ENCODE results near the gene TEX26. TPM values are rescaled to one million over a fixed set of nuclear protein-coding genes. Genes with fewer than 3 reads are reported as not detected.

TEX26 gene
- total RNA-seq, 1 donor from 2014 or later: not detected

- no peak overlapping the region for H3K27ac Mint-ChIP-seq (ENCODE audit: unreplicated experiment)
- H3K4me3 Mint-ChIP-seq (ENCODE audit: unreplicated experiment): no peak overlapping the region
- DNase-seq (ENCODE audit: low spot score): no peak
- H3K27me3 Mint-ChIP-seq (ENCODE audit: unreplicated experiment): peaks cover 3% of the 10 kb centered on the region
- no peaks in the 10 kb centered on the region for H3K36me3 Mint-ChIP-seq (ENCODE audit: low read depth, unreplicated experiment)
- no peaks in the 10 kb centered on the region for H3K9me3 Mint-ChIP-seq (ENCODE audit: unreplicated experiment)
- no peaks in the 10 kb centered on the region for H3K4me1 Mint-ChIP-seq (ENCODE audit: unreplicated experiment)
- no peak for TF ChIP-seq CTCF (IDR thresholded peaks at IDR 0.05; ENCODE audit: unreplicated experiment)
These were observed 27.2 kb downstream of the TEX26 start for GRCh38 chr13:30959678-30960077.

GRCh38 chr13:30963791-30964190 lies 31.3 kb downstream of the TEX26 start:
- H3K4me1 Mint-ChIP-seq (ENCODE audit: unreplicated experiment): no peaks in the 10 kb centered on the region
- no peak for TF ChIP-seq CTCF (IDR thresholded peaks at IDR 0.05; ENCODE audit: unreplicated experiment)
- no peaks in the 10 kb centered on the region for H3K27me3 Mint-ChIP-seq (ENCODE audit: unreplicated experiment)
- DNase-seq (ENCODE audit: low spot score): no peak
- no peak overlapping the region for H3K4me3 Mint-ChIP-seq (ENCODE audit: unreplicated experiment)
- H3K27ac Mint-ChIP-seq (ENCODE audit: unreplicated experiment): no peak overlapping the region
- peaks cover 3% of the 10 kb centered on the region for H3K9me3 Mint-ChIP-seq (ENCODE audit: unreplicated experiment)
- no peaks in the 10 kb centered on the region for H3K36me3 Mint-ChIP-seq (ENCODE audit: low read depth, unreplicated experiment)

GRCh38 chr13:30965380-30965779 lies 32.9 kb downstream of the TEX26 start:
- DNase-seq (ENCODE audit: low spot score): no peak
- peaks cover 1% of the 10 kb centered on the region for H3K27me3 Mint-ChIP-seq (ENCODE audit: unreplicated experiment)
- peaks cover 2% of the 10 kb centered on the region for H3K4me1 Mint-ChIP-seq (ENCODE audit: unreplicated experiment)
- no peak overlapping the region for H3K4me3 Mint-ChIP-seq (ENCODE audit: unreplicated experiment)
- H3K9me3 Mint-ChIP-seq (ENCODE audit: unreplicated experiment): peaks cover 3% of the 10 kb centered on the region
- TF ChIP-seq CTCF (IDR thresholded peaks at IDR 0.05; ENCODE audit: unreplicated experiment): no peak
- H3K36me3 Mint-ChIP-seq (ENCODE audit: low read depth, unreplicated experiment): no peaks in the 10 kb centered on the region
- no peak overlapping the region for H3K27ac Mint-ChIP-seq (ENCODE audit: unreplicated experiment)

- peaks cover 3% of the 10 kb centered on the region for H3K9me3 Mint-ChIP-seq (ENCODE audit: unreplicated experiment)
- peaks cover 1% of the 10 kb centered on the region for H3K27me3 Mint-ChIP-seq (ENCODE audit: unreplicated experiment)
- H3K4me1 Mint-ChIP-seq (ENCODE audit: unreplicated experiment): peaks cover 2% of the 10 kb centered on the region
- H3K36me3 Mint-ChIP-seq (ENCODE audit: low read depth, unreplicated experiment): no peaks in the 10 kb centered on the region
- TF ChIP-seq CTCF (IDR thresholded peaks at IDR 0.05; ENCODE audit: unreplicated experiment): no peak
- no peak overlapping the region for H3K4me3 Mint-ChIP-seq (ENCODE audit: unreplicated experiment)
- no peak for DNase-seq (ENCODE audit: low spot score)
- no peak overlapping the region for H3K27ac Mint-ChIP-seq (ENCODE audit: unreplicated experiment)
These were observed 33.6 kb downstream of the TEX26 start for GRCh38 chr13:30966101-30966500.

GRCh38 chr13:30968846-30969245 lies 36.4 kb downstream of the TEX26 start:
- Mint-ChIP-seq H3K4me1 (ENCODE audit: unreplicated experiment) (peaks cover 2% of the 10 kb centered on the region), H3K27ac (ENCODE audit: unreplicated experiment) (no peak overlapping the region), H3K4me3 (ENCODE audit: unreplicated experiment) (no peak overlapping the region), H3K27me3 (ENCODE audit: unreplicated experiment) (peaks cover 1% of the 10 kb centered on the region), H3K36me3 (ENCODE audit: low read depth, unreplicated experiment) (no peaks in the 10 kb centered on the region), H3K9me3 (ENCODE audit: unreplicated experiment) (peaks cover 3% of the 10 kb centered on the region)
- no peak for TF ChIP-seq CTCF (IDR thresholded peaks at IDR 0.05; ENCODE audit: unreplicated experiment)
- DNase-seq (ENCODE audit: low spot score): no peak
